ENCODE data around the gene KDM5A. TPM values are rescaled to one million over a fixed set of nuclear protein-coding genes. Genes with fewer than 3 reads are reported as not detected.

KDM5A gene
- total RNA-seq, 1 donor from 2014 or later: 63.1 TPM

GRCh38 chr12:242496-242895, 146.6 kb downstream of the KDM5A start:
- no peaks in the 10 kb centered on the region for H3K4me1 Mint-ChIP-seq
- peaks cover 4% of the 10 kb centered on the region for H3K36me3 Mint-ChIP-seq (ENCODE audit: low read depth)
- H3K4me3 Mint-ChIP-seq: no peak overlapping the region
- peaks cover 2% of the 10 kb centered on the region for H3K9me3 Mint-ChIP-seq
- H3K27ac Mint-ChIP-seq (ENCODE audit: unreplicated experiment): peak overlapping the region; percentile 78
- no peak for DNase-seq (ENCODE audit: low read depth, low spot score)
- TF ChIP-seq CTCF (conservative IDR thresholded peaks at IDR 0.05): no peak
- H3K27me3 Mint-ChIP-seq (ENCODE audit: low read depth): peaks cover 14% of the 10 kb centered on the region

- no peak for TF ChIP-seq CTCF (conservative IDR thresholded peaks at IDR 0.05)
- no peak overlapping the region for H3K4me3 Mint-ChIP-seq
- peaks cover 5% of the 10 kb centered on the region for H3K9me3 Mint-ChIP-seq
- no peaks in the 10 kb centered on the region for H3K4me1 Mint-ChIP-seq
- no peak for DNase-seq (ENCODE audit: low read depth, low spot score)
- peaks cover 4% of the 10 kb centered on the region for H3K36me3 Mint-ChIP-seq (ENCODE audit: low read depth)
- H3K27ac Mint-ChIP-seq (ENCODE audit: unreplicated experiment): no peak overlapping the region
- peaks cover 14% of the 10 kb centered on the region for H3K27me3 Mint-ChIP-seq (ENCODE audit: low read depth)
These were observed 147.9 kb downstream of the KDM5A start for GRCh38 chr12:241266-241665.

GRCh38 chr12:240566-240965, 148.6 kb downstream of the KDM5A start:
- no peak overlapping the region for H3K4me3 Mint-ChIP-seq
- TF ChIP-seq CTCF (conservative IDR thresholded peaks at IDR 0.05): no peak
- no peak overlapping the region for H3K27ac Mint-ChIP-seq (ENCODE audit: unreplicated experiment)
- DNase-seq (ENCODE audit: low read depth, low spot score): no peak
- peaks cover 14% of the 10 kb centered on the region for H3K27me3 Mint-ChIP-seq (ENCODE audit: low read depth)
- H3K36me3 Mint-ChIP-seq (ENCODE audit: low read depth): peaks cover 4% of the 10 kb centered on the region
- no peaks in the 10 kb centered on the region for H3K4me1 Mint-ChIP-seq
- peaks cover 9% of the 10 kb centered on the region for H3K9me3 Mint-ChIP-seq

- Mint-ChIP-seq H3K9me3 (peaks cover 11% of the 10 kb centered on the region), H3K27me3 (ENCODE audit: low read depth) (peaks cover 6% of the 10 kb centered on the region), H3K36me3 (ENCODE audit: low read depth) (no peaks in the 10 kb centered on the region), H3K27ac (ENCODE audit: unreplicated experiment) (no peak overlapping the region), H3K4me1 (no peaks in the 10 kb centered on the region), H3K4me3 (no peak overlapping the region)
- no peak for DNase-seq (ENCODE audit: low read depth, low spot score)
- no peak for TF ChIP-seq CTCF (conservative IDR thresholded peaks at IDR 0.05)
These were observed 150.3 kb downstream of the KDM5A start for GRCh38 chr12:238736-239398.

- Mint-ChIP-seq H3K36me3 (ENCODE audit: low read depth) (no peaks in the 10 kb centered on the region), H3K27ac (ENCODE audit: unreplicated experiment) (no peak overlapping the region), H3K9me3 (peaks cover 11% of the 10 kb centered on the region), H3K4me3 (no peak overlapping the region), H3K4me1 (no peaks in the 10 kb centered on the region), H3K27me3 (ENCODE audit: low read depth) (no peaks in the 10 kb centered on the region)
- TF ChIP-seq CTCF (conservative IDR thresholded peaks at IDR 0.05): no peak
- DNase-seq (ENCODE audit: low read depth, low spot score): no peak
These were observed 151.0 kb downstream of the KDM5A start for GRCh38 chr12:238116-238515.

Data from neural crest cell (in vitro differentiated cells).